ENCODE data around the gene INSIG1.

DNA sequence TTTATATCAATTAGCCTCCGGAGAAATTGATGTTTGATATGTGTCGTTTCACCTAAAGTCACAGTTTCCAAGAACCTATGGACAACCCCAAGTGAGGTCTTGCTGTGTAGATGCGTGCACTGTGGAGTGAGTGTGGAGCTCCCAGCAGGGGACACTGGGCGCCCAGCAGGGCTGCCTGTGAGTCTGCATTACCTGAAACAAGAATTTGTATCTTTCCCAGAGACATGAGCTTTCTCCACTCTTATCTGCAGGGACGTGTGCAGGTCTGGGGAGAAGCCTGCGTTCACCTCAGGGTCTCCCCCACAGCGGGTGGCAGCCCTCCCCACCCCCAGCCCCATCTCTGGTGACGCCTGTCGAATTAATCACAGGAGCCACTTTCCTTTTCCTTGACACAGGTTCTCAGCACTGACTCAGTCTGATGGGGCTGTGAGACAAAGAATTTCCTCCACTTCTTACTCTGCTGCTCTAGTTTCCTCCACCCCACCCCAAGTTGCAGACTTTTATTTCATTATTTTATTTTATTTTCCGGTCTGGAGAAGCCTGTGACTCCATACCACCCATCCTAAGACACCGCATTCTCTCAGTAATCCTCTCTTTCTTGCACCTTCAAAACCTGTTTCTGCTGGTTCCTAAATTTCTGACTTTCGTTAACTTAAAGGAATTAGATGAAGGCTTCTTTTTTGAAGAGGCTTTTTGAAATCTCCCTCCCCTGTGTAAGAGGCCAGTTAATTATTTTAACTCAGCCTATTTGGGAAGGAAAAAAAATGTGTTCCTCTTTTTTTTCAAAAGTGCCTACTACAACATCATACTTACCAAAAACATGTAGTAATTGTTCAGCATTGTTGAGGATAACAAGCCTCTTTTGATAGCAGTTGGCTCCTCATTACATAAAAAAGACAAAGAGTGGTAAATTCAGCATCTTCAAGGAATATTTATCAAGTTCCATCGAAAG is 17.0 kb upstream of the INSIG1 start:
- TF ChIP-seq, protein P1, sequence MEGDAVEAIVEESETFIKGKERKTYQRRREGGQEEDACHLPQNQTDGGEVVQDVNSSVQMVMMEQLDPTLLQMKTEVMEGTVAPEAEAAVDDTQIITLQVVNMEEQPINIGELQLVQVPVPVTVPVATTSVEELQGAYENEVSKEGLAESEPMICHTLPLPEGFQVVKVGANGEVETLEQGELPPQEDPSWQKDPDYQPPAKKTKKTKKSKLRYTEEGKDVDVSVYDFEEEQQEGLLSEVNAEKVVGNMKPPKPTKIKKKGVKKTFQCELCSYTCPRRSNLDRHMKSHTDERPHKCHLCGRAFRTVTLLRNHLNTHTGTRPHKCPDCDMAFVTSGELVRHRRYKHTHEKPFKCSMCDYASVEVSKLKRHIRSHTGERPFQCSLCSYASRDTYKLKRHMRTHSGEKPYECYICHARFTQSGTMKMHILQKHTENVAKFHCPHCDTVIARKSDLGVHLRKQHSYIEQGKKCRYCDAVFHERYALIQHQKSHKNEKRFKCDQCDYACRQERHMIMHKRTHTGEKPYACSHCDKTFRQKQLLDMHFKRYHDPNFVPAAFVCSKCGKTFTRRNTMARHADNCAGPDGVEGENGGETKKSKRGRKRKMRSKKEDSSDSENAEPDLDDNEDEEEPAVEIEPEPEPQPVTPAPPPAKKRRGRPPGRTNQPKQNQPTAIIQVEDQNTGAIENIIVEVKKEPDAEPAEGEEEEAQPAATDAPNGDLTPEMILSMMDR (IDR thresholded peaks at IDR 0.05): no peak
- TF ChIP-seq POLR2AphosphoS5 (IDR thresholded peaks at IDR 0.05; ENCODE audit: low read depth, low read length): no peak
